Non-pigmented ciliary epithelial cell (primary cell): ENCODE data around the gene PRDX6.
"Not testable (repeated sequence)": the region's sequence is repeated elsewhere in the genome, so short reads cannot be mapped to it uniquely, and the experiment has no call there.

Source experiments
- DNase-seq: peaks from one replicate; pipeline ENCODE4 v3.0.0-alpha.2; 2010; ENCODE audit warnings: low read depth

PRDX6 gene

GRCh38 chr1:173477286-173478093, at the start of gene PRDX6:
Gene PRDX6 (plus strand): TSS chr1:173477335. CDS start chr1:173477398, 63 bp downstream.
- DNase-seq, result no peak

GRCh38 chr1:173429471-173430402, 47.4 kb upstream of the PRDX6 start:
- peak; percentile 93 for DNase-seq

DNA sequence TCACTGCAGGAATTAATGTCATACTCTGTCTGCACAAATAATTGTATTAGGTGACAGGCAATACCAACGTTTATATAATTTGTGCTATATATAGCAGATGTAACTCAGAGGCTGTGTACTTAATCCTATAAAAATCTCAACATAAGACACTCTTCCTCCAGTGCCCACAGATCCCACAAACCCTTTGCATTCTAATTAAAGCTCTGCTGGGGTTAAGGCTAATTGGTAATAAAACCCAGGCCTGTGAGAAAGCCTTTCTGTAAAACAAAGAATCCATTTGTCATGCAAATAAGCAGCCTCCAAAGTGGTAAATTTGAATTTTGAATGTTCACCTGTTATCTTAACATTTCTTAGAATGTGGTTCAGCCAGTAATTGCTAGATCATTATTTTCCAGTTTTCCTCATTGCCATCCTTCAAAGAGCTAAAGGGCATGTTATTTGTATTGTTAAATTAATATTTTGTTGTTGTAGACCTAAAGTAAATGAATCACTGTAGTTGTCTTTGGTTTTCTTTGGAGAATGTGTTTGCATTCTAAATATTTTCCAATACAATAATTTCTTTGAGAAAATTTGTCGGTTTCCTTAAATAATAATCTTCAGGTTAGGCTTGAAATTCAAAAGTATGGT, 46.3 kb upstream of the PRDX6 start:
- no peak for DNase-seq

GRCh38 chr1:173431304-173432045, 45.7 kb upstream of the PRDX6 start:
- no peak for DNase-seq

DNA sequence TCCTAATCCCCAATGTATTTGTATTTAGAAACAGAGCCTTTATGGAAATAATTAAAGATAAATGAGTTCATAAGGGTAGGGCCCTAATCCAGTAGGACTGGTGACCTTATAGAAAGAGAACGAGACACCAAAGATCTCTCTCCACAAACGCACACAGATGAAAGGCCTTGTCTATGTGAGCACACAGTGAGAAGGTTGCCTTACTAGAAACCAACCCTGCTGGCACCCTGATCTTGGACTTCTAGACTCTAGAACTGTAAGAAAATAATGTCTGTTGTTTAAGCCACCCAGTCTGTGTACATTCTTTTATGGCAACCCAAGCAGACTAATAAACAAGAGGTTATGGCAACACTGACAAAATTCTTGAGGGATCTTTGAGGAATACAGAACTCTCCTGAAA, 44.8 kb upstream of the PRDX6 start:
- DNase-seq, result no peak

GRCh38 chr1:173433751-173434326, 43.3 kb upstream of the PRDX6 start:
- DNase-seq, result no peak

DNA sequence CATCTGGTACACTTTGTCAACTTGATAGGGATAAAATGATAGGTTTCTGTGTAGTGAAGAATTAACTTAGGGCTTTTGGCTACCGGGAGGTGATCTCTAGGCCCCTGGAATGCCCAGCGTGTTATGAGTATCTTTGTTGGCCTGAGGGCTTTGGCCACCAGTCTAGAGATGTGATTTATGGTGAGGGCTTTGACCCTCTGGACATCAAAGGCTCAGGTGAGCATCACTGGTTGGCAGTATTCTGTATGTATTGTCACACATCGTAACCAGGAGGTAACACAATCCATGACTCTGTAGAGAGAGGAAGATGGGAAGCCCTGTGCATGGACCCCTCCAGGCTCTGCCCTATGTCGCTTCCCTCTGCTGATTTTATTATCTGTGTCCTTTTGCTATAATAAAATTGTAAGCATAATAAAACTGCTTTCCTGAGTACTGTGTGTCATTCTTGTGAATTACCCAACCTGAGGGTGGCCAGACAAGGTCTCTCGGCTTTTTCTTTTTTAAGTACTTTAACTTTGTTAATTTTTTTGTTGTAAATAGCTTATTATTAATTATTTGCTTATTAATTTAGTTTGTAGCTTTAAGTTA, 40.2 kb upstream of the PRDX6 start:
- DNase-seq, result no peak

- no peak for DNase-seq
These were observed 38.5 kb upstream of the PRDX6 start for GRCh38 chr1:173438675-173439074.

- no peak for DNase-seq
These were observed 36.7 kb upstream of the PRDX6 start for GRCh38 chr1:173440430-173440829.

GRCh38 chr1:173444757-173445156, 32.4 kb upstream of the PRDX6 start:
- DNase-seq, result no peak

DNA sequence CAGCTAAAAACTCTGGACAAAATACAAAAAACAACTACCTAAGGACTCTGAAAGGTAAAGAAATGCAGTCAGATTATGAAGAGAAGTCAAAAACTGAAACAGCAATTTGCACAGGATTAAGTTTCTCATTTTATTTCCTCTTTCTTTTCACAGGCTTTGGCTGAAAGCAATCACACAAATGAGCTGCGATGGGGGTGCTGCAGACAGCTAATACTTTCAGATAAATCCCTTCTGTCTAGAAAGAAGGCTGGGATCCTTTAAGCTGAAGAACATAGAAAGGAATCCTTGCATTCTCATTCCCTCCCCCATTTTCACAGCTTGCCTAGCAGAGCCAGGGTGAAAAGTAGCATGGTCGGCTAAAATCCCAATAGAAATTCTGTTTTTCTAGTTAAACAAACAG, 32.0 kb upstream of the PRDX6 start:
- no peak for DNase-seq

- DNase-seq, result no peak
These were observed 31.5 kb upstream of the PRDX6 start for GRCh38 chr1:173445656-173446055.

DNA sequence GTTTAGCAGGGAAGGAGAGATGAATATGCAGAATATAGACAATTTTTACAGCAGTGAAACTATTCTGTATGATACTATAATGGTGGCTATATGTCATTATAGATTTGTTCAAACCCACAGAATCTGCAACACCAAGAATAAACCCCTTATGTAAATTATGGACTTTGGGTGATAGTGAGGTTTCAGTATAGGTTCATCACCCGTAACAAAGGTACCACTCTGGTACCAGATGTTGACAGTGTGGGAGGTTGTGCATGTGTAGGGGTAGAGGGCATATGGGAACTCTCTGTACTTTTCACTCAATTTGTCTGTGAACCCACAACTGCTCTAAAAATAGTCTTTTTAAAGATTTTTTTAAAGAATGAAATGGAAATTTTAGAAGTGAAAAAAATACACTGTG, 29.9 kb upstream of the PRDX6 start:
- DNase-seq, result no peak

DNA sequence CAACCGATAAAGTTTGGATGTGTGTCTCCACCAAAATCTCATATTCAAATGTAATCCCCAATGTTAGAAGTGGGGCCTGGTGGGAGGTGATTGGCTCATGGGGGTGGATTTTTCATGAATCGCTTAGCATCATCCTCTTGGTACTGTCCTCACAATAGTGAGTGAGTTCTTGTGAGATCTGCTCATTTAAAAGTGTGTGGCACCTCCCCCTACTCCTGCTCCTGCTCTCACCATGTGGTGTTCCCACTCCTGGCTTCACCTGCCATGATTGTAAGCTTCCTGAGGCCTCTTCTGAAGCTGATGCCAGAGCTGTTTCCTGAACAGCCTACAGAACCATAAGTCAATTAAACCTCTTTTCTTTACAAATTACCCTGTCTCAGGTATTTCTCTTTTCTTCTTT, 28.2 kb upstream of the PRDX6 start:
- DNase-seq, result no peak

DNA sequence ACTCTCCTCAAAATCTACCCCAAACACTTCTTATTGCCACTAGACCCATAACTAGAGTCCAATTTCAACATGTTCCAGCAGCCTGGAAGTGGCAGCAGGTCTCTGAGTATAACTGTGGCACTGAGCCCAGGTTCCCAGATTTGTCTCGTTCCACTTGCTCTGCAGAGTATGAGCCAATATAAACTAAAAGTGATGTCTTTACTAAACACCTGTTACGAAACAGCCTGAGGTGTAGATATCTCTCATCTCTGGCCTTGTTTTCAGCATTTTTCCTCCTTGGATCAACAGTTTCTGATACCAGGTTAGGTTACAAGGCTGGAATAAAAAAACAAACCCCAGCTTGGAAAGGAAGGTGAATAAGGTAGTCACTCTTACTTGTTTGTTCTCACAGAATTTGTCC, 25.2 kb upstream of the PRDX6 start:
- no peak for DNase-seq

DNA sequence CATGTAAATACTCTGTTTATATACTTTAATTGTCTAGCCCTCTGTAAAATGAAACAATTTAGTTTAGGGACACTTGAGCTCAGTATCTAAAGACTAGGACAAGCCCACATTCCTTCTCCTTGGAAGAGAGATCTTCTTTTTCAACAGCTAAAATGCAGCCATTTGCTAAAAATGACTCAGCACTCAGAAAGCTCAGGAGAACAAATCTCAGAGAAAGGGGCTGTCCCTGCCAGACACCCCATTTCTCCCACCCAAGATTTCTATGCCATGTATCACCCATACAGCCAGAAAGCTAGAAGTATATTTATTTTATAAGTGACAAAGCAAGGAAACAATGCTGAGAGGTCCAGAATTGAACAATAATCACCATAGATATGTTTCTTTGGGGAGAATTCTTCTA, 23.2 kb upstream of the PRDX6 start:
- no peak for DNase-seq

DNA sequence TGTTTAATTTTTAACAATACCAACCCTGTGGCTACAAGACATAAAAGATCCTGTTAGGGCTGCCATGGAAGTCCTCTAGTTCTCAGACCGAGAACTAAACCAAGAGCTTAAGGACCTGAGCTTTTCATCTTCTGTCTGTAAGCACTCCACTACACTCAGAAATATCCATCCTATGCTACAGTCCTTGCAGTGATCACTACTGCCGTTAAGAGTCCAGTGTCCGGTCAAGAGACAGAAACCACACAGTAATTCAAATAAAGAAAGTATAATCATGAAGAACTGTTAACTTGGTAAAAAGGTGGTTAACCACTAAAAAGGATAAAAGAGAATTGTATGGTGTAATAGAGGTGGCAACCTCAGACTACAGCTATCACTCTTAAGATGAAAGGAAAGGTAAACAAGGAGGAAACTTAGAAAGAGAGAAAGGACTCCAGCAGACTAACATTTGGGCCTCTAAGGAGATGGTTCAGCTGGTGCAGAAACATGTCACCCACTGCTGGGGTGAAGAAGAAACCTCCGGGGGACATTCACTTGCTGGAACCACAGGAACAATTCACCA, 22.1 kb upstream of the PRDX6 start:
- DNase-seq, result no peak

GRCh38 chr1:173459885-173460284, 17.2 kb upstream of the PRDX6 start:
- DNase-seq, result no peak

GRCh38 chr1:173462666-173463065, 14.5 kb upstream of the PRDX6 start:
- DNase-seq, result not testable (repeated sequence)

DNA sequence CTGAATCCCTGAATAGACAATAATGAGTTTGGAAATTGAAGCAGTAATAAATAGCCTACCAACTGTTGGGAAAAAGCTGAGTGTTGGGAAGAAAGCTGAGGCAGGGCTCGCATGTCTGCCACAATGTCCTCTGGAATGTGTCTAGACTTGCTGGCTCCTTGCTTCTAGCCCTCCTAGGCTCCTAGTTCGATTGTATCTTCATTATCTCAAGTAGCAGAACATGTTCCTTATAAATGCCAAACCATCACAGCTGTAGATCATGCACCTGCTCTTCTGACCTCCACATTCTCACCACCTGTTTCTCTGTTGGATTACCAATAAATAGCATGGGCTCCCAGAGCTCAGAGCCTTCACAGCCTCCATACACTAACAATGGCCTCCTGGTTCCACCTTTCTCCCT, 12.9 kb upstream of the PRDX6 start:
- not testable (repeated sequence) for DNase-seq

DNA sequence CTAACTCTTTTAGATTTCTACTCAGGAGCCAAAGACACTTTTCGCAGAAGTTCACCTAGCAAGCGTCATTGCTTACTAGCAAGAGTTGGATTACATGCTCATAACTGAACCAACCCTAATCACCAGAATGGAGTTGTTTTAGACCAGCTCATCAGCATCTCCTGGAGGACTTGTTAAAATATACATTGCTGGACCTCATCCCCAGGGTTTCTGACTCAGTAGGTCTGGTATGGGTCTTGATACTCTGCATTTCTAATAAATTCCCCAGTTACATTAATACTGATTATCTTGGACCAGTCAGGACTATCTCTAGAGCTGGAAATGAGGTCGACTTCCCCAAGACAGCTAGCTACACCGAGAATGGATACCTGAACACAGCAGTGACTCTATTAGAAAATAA, 9.7 kb upstream of the PRDX6 start:
- no peak for DNase-seq
